Kidney tubule cell (primary cell): ENCODE data around the gene RNF115.
"Not testable (repeated sequence)": the region's sequence is repeated elsewhere in the genome, so short reads cannot be mapped to it uniquely, and the experiment has no call there.

ENCODE experiments used
- DNase-seq: peaks from one replicate; pipeline ENCODE4 v3.0.0-alpha.2; 2018; ENCODE audit warnings: low spot score

Gene RNF115

GRCh38 chr1:145730467-145730866 lies 93.4 kb downstream of the RNF115 start:
- DNase-seq, result no peak

DNA sequence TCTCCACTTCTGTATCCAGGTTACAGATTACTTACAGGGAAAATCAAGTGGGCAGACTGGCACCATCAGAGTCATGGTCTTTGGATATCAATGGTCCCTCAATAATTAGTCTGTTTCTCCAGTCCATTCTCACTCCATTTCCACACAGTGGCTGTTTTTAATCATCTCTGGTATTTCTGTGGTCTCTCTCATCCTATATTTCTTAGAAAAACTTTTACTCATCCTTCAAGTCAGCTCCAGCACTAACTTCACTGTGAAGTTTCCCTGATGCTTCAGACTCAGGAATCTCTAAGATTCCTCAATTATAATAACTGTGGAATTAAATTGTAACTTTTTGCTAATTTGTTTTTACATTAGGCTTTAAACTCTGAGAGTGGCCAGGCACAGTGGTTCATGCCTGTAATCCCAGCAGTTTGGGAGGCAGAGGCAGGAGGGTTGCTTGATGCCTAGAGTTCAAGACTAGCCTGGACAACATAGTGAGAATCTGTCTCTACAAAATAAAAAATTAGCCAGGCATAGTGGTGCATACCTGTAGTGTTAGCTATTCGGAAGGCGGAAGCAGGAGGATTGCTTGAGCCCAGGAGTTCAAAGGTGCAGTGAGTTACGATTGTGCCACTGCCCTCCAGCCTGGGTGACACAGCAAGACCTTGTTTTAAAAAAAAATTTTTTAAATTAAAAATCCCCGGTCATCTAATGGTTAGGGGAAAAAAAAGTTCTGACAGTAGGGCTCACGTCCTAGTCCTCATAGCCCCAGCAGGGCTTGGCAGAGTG lies 94.0 kb downstream of the RNF115 start:
- DNase-seq, result no peak

GRCh38 chr1:145729196-145729595 lies 94.7 kb downstream of the RNF115 start:
- DNase-seq, result no peak

DNA sequence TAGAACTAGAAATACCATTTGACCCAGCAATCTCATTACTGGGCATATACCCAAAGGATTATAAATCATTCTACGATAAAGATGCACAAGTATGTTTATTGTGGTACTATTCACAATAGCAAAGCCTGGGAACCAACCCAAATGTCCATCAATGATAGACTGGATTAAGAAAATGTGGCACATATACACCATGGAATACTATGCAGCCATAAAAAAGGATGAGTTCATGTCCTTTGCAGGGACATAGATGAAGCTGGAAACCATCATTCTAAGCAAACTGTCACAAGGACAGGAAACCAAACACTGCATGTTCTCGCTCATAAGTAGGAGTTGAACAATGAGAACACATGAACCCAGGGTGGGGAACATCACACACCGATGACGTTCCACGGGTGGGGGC lies 97.7 kb downstream of the RNF115 start:
- not testable (repeated sequence) for DNase-seq

DNA sequence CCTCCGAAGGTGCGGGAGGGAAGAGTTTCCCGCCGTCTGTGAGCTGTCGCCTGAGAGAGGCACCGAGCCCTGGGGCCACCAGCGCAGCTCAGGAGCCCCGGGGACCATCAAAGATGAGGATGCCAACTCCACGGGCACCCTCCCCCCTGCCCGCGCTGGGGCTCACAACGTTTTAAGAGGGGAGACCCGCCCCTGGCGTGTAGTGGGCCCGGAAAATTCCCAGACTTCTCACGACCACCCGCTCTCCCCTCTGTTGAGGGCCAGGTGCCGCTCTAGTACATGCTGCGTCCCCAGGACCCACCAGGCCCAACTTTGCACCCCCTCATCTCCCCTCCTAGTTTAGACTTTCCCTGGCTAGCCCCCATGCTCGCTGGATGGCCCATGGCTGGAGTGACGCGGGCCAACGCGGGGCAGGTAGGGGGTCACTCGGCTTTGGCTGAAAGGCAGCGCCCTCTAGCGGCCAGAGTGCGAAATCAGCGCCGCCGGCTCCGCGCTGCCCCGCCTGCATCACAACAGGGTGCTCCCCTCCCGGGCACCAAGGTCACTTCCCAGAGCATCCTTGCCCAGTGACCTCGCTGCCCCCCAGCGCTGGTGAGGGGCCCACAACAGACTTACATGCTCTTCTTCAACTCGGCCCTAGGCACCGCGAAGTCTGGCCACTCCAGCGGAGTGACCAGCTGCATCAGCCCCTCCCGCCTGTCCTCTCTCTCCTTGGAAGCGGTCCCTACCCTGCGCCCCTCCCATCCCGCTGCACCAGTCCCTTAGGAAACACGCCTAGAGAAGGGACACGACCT lies 102.8 kb downstream of the RNF115 start:
- DNase-seq, result peak; percentile 71

DNA sequence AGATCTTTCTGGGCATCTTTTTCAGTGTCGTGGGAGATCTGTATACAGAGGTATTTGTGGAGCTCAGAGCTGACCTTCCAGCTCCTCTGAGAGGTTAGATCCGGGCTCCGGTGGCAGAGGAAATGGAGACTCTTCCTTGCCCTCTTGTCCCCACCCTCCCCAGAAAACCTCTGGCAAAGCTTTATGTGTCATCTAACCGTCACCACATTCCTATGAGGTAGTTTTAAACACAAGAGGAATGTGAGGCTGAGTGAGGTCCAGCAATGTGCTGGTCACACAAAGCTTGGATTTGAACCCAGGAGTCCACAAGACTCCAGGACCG lies 103.4 kb downstream of the RNF115 start:
- peak; percentile 92 for DNase-seq

GRCh38 chr1:145719230-145720079 lies 104.4 kb downstream of the RNF115 start, which contains the start of gene CD160:
TSS of gene CD160 (plus strand) at chr1:145719499. CDS start at chr1:145728328, 8,829 bp downstream.
- no peak for DNase-seq

GRCh38 chr1:145718465-145718864 lies 105.4 kb downstream of the RNF115 start:
- DNase-seq, result not testable (repeated sequence)

- DNase-seq, result no peak
Observed at GRCh38 chr1:145717833-145718232, 106.1 kb downstream of the RNF115 start.

DNA sequence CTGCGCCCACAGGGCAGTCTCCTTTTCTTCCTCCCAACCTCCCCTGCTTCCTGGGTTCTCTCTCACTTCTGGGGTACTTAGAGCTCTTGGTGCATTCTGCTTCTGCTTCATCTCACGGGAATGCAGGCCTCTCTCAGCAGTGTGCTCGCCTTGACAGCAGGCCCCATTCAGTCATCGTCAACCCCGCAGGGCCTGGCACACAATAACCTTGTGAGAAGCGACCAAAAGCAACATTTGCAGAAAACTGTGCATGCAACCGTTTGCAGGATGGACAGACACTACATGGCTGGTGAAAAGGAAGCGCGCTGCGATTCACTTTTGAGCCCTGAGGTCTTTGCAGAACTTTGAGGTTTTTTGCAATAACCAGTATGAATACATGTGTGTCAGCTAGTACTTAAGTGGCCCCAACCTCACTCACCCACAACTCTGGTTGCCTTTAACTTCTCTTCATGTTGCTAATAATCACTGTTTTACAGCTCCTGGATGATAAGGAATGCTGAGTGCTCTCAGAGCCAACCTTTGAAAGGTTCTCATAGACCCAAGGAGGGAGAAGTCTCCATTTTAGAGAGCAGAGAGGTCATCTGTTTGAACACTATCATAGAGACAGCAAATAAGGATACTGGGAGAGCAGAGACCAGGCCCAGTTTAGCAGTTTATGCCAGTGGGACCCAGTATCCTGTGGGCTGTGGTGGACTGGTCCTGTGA lies 107.1 kb downstream of the RNF115 start:
- no peak for DNase-seq

DNA sequence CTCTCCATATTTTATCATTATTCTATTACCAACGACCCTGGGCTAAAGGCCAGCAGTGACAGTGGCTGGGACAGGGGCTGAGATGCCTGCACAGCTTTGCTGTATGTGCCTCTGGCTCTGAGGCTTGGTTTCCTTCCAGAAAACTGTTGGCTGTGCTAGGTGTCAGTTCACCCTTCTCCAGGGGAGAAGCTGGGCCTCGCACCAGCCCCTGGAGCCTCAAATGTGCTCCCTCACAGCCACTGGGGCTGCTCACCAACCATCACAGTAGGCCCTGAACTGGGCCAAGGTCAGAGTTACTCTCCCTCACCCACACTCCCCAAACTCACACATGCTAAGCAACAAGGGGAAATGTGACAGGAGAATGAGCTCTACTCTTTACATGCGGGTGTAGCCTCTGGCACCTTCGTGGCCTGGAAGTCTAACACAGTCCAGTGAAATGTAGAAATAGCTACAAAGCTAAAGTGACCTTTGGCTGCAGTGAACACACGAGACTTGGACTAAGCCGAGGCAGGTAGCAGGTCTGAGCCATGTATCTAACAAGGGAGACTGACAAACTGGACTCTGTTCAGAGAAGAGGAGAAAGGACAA lies 109.3 kb downstream of the RNF115 start:
- no peak for DNase-seq

DNA sequence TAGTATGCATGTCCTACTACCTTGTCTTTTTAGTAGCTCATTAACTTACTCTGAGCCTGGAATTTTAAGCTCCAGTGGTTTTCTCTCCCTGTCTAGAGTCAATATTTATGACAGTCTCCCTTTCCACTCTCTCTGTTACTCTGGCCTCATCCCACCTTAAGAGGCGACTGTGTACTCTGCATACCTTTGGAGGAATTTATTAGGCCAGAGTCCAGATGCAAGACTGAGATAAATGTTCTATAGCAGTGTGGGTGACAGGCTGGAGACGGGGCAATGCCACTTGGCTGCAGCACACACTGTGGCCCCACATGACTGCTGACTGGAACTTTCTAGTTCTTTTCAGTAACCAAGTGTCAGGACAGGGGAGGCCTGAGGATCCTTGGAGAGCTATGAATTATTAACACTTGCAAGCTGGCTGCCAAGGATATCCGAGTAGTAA lies 112.7 kb downstream of the RNF115 start:
- peak; percentile 96 for DNase-seq

DNA sequence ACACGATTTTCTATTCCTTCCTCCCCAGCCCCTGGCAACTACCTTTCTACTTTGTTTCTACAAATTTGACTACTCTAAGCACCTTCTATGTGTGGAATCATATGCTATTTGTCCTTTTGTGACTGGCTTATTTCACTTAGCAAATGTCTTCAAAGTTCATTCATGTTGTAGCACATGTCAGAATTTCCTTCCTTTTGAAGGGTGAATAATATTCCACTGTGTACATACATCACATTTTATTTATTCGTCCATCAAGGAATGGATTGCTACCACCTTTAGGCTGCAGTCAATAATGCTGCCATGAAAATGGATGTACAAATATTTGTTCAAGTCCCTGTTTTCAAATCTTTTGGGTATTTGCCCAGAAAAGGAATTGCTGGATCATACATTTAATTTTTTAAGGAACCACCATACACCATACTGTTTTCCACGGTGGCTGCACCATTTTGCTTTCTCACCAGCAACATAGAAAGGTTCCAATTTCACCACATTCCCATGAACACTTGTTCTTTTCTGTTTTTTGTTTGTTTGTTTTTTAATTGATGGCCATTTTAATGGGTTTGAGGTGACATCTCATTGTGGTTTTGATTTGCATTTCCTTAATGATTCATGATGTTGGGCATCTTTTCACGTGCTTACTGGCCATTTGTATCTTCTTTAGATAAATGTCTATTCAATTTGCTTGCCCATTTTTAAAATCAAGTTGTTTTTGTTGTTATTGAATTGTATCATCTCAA lies 113.4 kb downstream of the RNF115 start:
- DNase-seq, result no peak

DNA sequence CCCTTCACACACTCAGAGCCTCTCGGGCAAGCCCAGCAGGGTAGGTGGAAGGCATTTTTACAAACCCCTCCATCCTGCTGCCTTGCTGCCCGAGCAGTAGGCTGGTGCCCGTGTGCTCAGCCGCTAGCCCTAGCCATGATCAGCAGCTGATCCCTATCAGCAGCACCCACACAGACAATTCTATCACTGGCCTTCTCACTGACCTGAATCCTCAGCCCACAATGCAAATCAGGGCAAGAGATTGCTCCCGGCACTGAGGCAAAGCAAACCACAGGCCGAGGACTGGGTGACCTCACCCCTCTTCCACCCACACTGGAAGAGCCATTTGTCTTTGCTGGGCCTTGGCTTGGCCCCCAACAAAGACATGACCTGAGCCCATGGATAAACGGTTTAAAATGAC lies 115.8 kb downstream of the RNF115 start:
- peak; percentile 79 for DNase-seq

- peak; percentile 77 for DNase-seq
Observed at GRCh38 chr1:145707183-145707867, 116.6 kb downstream of the RNF115 start, which contains the start of gene PDZK1. TSS of gene PDZK1 (minus strand) at chr1:145707368. CDS start at chr1:145688021, 19,347 bp downstream.

DNA sequence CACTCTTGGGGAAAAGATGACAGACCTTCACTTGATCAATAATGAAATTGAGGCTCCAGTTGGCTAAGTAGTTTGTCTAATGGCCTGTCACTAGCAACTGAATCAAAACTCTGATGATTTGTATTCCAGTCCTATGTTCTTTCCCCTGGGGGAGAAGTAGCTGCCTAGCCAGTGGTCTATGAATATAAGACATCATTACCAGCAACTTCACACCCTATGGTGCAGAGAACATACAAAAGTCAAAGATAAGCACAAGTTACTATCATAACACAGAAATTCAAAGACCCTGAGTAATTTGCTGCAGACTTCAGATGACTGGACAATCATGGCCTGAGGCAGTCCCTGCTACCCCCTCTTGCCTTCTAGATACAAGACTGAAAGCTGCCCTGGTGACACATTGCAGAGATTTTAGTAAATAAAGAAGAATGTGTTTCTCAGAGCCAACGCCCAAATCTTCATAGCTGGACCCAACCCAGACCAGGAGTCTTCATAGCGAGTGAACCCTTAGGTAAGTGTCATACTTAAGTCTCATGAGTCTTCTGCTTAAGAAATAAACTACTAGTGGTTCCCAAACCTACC lies 117.7 kb downstream of the RNF115 start:
- peak; percentile 93 for DNase-seq

- no peak for DNase-seq
Observed at GRCh38 chr1:145705622-145706021, 118.3 kb downstream of the RNF115 start.

GRCh38 chr1:145702826-145703225 lies 121.1 kb downstream of the RNF115 start:
- DNase-seq, result peak; percentile 85

DNA sequence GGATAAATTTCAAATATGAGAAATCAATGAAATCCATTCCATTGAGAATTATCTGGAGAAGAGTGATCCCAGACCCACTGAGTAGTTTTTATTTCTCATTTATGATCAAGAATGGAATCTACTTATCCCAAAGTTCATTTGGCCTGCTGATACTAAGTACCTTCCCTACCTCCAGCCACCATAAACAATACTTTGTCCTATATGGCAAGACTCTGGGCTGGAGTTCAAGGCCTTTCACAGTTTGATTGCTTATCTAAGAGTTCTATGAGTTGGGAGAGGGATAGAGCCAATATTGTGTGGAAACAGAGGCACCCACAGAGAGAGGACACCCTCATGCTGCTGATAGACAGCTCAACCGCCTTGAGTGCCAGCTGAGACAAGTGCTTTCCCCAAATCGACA lies 121.8 kb downstream of the RNF115 start:
- DNase-seq, result no peak
